Measurements from ENCODE around the gene DMBX1.

The DMBX1 gene

GRCh38 chr1:46459315-46459714, 30.3 kb upstream of the DMBX1 start:
- no peak for DNase-seq (ENCODE audit: low read depth in 2 of 2)

GRCh38 chr1:46461017-46461808, 28.4 kb upstream of the DMBX1 start:
- no peak for DNase-seq (ENCODE audit: low read depth in 2 of 2)

- no peak for DNase-seq (ENCODE audit: low read depth in 2 of 2)
These were observed 27.7 kb upstream of the DMBX1 start for GRCh38 chr1:46461809-46462448.

GRCh38 chr1:46464013-46464548, 25.6 kb upstream of the DMBX1 start:
- DNase-seq (ENCODE audit: low read depth in 2 of 2): no peak

- DNase-seq (ENCODE audit: low read depth in 2 of 2): no peak
These were observed 24.7 kb upstream of the DMBX1 start for GRCh38 chr1:46464915-46465314.

GRCh38 chr1:46465981-46466476, 23.6 kb upstream of the DMBX1 start:
- DNase-seq (ENCODE audit: low read depth in 2 of 2): no peak

- no peak for DNase-seq (ENCODE audit: low read depth in 2 of 2)
These were observed 23.0 kb upstream of the DMBX1 start for GRCh38 chr1:46466477-46467182.

- no peak for DNase-seq (ENCODE audit: low read depth in 2 of 2)
These were observed 22.5 kb upstream of the DMBX1 start for GRCh38 chr1:46467183-46467504.

- DNase-seq (ENCODE audit: low read depth in 2 of 2): no peak
These were observed 19.8 kb upstream of the DMBX1 start for GRCh38 chr1:46469881-46470280.

GRCh38 chr1:46471848-46472492, 17.7 kb upstream of the DMBX1 start:
- DNase-seq (ENCODE audit: low read depth in 2 of 2): no peak

GRCh38 chr1:46472498-46473181, 17.0 kb upstream of the DMBX1 start:
- DNase-seq (ENCODE audit: low read depth in 2 of 2): no peak

- no peak for DNase-seq (ENCODE audit: low read depth in 2 of 2)
These were observed 15.6 kb upstream of the DMBX1 start for GRCh38 chr1:46473991-46474390.

GRCh38 chr1:46474570-46474969, 15.1 kb upstream of the DMBX1 start:
- DNase-seq (ENCODE audit: low read depth in 2 of 2): no peak

- no peak for DNase-seq (ENCODE audit: low read depth in 2 of 2)
These were observed 13.0 kb upstream of the DMBX1 start for GRCh38 chr1:46476673-46477072.

GRCh38 chr1:46477153-46477929, 12.3 kb upstream of the DMBX1 start:
- DNase-seq (ENCODE audit: low read depth in 2 of 2): peak; percentile 64 to 69

GRCh38 chr1:46478721-46479485, 10.7 kb upstream of the DMBX1 start:
- no peak for DNase-seq (ENCODE audit: low read depth in 2 of 2)

GRCh38 chr1:46479744-46480350, 9.8 kb upstream of the DMBX1 start:
- no peak for DNase-seq (ENCODE audit: low read depth in 2 of 2)

- DNase-seq (ENCODE audit: low read depth in 2 of 2): no peak
These were observed 8.5 kb upstream of the DMBX1 start for GRCh38 chr1:46480959-46481646.

GRCh38 chr1:46481961-46482360, 7.7 kb upstream of the DMBX1 start:
- no peak for DNase-seq (ENCODE audit: low read depth in 2 of 2)

Data from activated CD4-positive, alpha-beta T cell treated with anti-CD3 and anti-CD28 coated beads for 24 hours (primary cell).